NCI-H345 treated with DMSO at 0.1 percent for 48 hours (cell line): ENCODE results near the gene PXK.
A peak's percentile ranks its signal among the peaks of the same experiment; 100 is the strongest.
"Not testable (repeated sequence)": the region's sequence is repeated elsewhere in the genome, so short reads cannot be mapped to it uniquely, and the experiment has no call there.

ENCODE experiments used
- DNase-seq: peaks from one replicate; lab custom pipeline; 2025; ENCODE audit not compliant: unreplicated experiment; lab: John Stamatoyannopoulos, UW

Gene PXK

DNA sequence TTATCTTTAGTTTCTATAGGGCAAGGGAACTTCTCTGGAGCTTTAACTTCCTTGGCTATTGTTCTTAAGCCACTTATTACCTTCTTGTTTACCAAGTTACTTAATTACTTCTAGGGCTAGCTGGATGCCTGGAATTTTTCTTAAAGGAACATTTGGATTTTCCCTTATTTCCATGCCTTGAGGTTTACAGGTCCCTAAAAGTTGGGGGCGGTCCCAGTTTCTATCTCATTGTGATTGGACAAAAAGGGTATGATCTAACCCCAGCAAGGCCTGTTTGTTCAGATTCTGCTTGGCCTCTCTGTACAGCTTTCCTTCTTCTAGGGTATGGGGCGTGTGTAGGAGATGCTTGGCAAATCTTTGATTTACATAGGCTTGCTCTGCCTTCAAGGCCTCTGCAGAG, 83.5 kb downstream of the PXK start:
- no peak for DNase-seq

- DNase-seq = no peak
Observed at GRCh38 chr3:58417075-58417474, 84.4 kb downstream of the PXK start.

GRCh38 chr3:58418227-58418626, 85.5 kb downstream of the PXK start:
- no peak for DNase-seq

DNA sequence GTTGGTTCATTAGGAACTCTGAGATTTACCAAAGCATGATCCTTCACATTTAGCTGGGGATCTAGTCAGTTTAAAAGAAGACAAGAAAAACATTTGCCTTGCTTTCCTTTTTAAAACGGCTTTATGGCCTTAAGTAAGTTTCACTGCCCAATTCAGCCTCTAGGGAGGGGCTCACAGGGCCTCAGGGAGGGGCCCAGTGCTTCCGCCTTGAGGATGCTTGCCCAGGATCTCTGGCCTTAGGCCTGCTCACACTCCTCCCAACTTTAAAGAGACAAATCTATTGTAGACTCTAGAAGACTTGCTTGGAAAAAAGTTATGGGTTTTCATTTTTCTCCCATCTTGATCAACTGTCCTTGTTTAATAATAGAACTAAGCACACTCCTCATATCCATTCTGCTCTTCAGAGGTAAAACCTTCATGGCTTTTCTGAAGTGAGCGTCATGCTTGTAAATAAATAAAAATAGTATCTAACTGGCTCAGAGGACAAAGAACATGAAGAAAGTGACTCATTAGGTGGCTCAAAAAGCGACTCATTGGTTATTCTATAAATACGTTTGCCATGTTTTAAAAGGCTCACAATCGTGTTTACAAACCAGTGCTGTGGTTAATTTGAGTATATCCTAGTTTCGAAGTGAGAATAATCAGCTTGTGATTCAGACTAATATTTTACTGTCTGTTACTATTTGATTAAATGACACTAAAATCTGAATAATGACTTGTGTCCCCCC, 87.3 kb downstream of the PXK start:
- no peak for DNase-seq

- DNase-seq = no peak
Observed at GRCh38 chr3:58421004-58421403, 88.3 kb downstream of the PXK start.

- no peak for DNase-seq
Observed at GRCh38 chr3:58422756-58423325, 90.1 kb downstream of the PXK start.

DNA sequence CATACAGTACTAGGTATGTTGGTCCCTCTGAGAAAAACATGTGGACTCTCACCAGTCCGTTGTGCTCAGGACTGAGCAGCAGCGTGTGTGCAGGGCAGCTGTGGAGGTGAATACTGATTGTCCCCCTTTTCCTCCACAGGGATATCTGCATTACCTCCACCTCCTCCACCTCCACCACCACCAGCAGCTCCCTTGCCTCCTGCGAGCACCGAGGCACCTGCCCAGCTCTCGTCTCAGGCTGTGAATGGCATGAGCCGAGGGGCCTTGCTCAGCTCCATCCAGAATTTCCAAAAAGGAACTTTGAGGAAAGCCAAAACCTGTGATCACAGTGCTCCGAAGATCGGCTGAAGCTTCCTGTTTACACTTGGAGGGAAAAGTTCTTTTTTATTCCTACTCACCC, 91.9 kb downstream of the PXK start:
- DNase-seq = no peak

DNA sequence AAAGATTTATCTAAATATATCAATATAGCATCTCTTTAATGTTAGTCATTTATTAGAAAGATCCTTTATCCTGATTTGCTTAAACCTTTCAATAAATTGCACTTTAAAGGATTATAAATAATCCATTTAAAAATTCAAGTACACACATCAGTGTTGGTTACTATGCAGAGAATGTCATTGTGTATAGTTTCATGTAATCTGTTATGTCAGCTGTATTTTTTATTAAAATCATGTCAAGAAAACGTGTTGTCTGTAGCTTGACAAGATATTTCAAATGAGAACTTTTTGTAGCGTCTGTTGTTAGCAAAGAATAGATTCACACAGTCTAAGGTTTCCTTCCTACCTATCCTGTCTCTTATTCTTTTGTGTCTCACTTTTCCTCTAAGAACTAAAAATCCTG, 93.1 kb downstream of the PXK start:
- no peak for DNase-seq

GRCh38 chr3:58427661-58428361, 95.1 kb downstream of the PXK start:
- DNase-seq = no peak

DNA sequence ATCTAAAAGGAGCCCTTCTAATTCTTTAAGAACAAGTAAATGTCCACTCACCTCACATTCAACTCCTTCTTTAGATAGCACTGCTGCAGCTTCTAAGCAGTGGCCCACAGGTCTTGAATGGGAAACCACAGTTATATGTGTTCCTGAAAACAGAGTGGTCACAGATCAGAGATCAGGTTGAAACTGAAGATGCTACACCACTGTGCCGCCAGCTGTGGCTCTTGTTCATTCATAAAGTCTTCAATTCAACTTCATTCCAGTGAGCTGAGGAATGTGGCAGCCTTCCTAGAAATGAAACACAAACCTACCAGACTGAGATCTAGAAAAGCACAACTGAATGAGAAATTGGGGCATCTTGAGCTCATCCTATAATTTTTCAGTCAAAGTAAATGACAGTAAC, 97.0 kb downstream of the PXK start:
- DNase-seq = no peak

- no peak for DNase-seq
Observed at GRCh38 chr3:58432905-58433304, 100.2 kb downstream of the PXK start.

GRCh38 chr3:58433400-58434167, 100.9 kb downstream of the PXK start, which contains the start of gene PDHB:
Gene PDHB (minus strand): TSS chr3:58433832. CDS start chr3:58433809, 23 bp downstream.
- peak; percentile 75 for DNase-seq

- no peak for DNase-seq
Observed at GRCh38 chr3:58434168-58434504, 101.4 kb downstream of the PXK start.

DNA sequence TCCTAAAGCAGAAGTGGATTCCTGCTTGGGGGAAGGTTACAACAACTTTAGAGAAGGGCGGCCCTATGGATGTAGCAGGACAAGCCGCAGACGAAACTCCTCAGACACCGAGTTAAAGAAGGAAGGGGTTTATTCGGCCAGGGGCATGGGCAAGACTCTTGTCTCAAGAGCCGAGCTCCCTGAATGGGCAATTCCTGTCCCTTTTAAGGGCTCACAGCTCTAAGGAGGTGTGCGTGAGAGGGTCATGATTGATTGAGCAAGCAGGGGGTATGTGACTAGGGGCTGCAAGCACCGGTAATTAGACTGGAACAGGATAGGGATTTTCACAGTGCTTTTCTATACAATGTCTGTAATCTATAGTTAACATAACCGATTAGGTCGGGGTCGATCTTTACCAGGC, 101.8 kb downstream of the PXK start:
- no peak for DNase-seq

GRCh38 chr3:58434990-58435389, 102.3 kb downstream of the PXK start:
- DNase-seq = no peak

- not testable (repeated sequence) for DNase-seq
Observed at GRCh38 chr3:58437276-58437675, 104.6 kb downstream of the PXK start.

GRCh38 chr3:58440996-58441355, 108.3 kb downstream of the PXK start:
- not testable (repeated sequence) for DNase-seq

DNA sequence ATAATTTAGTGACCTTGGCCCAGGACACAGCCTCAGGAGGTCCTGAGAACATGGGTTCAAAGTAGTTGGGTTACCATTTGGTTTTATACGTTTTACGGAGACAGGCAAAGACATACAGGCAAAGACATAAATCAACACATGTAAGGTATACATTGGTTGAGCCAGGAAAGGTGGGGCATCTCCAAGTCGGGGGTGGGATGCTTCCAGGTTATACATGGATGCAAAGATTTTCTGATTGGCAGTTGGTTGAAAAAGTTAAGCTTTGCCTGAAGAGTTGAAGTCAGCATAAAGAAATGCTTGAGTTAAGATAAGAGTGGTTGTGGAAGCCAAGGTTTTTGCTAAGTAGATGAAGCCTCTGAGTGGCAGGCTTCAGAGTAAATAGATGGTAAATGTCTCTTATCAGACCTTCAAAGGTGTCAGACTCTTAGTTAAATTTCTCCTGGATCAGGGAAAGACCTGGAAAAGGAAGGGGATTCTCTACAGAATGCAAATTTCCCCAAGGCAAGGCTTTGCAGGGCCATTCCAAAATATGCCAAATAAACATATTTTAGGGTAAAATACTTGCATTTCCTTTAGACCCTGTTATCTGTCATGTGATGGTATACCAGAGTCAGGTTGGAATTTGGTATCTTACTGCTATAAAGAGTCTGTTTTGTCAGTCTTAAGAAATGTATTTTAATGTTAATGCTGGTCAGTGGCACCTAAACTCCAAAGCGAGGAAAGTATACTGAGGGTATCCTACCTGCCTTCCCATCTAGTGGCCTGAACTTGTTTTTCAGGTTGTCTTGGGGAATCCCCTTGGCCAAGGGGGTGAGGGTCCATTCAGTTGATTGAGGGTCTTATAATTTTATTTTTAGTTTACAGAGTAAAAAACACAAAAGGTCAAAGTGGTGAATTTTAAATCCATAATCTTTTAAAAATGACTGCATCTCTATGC, 109.1 kb downstream of the PXK start:
- no peak for DNase-seq

GRCh38 chr3:58452176-58452575, 119.5 kb downstream of the PXK start:
- DNase-seq = no peak

- no peak for DNase-seq
Observed at GRCh38 chr3:58459160-58459559, 126.5 kb downstream of the PXK start.

DNA sequence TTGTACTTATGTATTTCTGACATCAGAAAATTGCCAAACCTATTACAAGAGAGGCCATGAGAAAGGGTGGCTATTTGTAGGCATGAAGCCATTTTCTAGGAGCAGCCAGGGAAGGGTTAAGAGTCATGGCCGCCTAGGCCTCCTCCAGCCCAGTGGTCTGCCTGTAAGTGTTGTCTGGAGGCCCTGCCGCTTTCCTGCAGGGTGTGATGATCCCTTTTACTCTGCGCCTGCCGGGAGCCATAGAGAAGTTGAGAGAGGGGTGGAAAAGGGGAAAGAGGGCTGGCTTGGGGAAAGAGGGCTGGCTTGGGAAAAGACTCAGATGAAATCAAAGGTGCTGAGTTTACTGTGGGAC, 130.1 kb downstream of the PXK start:
- DNase-seq = no peak
